Transverse colon (tissue), 4 donors: ENCODE data around the gene KIF16B.

ENCODE experiments used
- EP300 ChIP-seq: sonication (generic); formaldehyde crosslinking; IDR thresholded peaks from one replicate; pipeline ENCODE4 v1.6.1; 2017; ENCODE audit warnings: antibody characterized with exemption, low read depth
- POLR2A ChIP-seq: fragments of 450-650 bp; IDR thresholded peaks from one replicate; pipeline ENCODE4 v1.6.1; 2016; ENCODE audit warnings: antibody characterized with exemption, mild to moderate bottlenecking, moderate library complexity
- POLR2AphosphoS5 ChIP-seq, 3 donors: sonication (generic); formaldehyde crosslinking; IDR thresholded peaks; one replicate each; pipeline ENCODE4 v1.6.1; 2016; ENCODE audit warnings: antibody characterized with exemption in 3 of 3
- TF ChIP-seq, protein P1 (sequence below), 5 experiments: fragments of 200-600 bp in 3 of 5; fragments of 450-650 bp in 2 of 5; sonication (generic) in 3 of 5; IDR thresholded peaks; 1 replicate in 2 of 5; 2 replicates in 3 of 5; pipeline ENCODE4 v1.5.1; 2016 to 2017; ENCODE audit warnings: antibody characterized with exemption in 5 of 5, inconsistent platforms in 3 of 5, mild to moderate bottlenecking in 2 of 5, moderate library complexity in 1 of 5

DNA sequence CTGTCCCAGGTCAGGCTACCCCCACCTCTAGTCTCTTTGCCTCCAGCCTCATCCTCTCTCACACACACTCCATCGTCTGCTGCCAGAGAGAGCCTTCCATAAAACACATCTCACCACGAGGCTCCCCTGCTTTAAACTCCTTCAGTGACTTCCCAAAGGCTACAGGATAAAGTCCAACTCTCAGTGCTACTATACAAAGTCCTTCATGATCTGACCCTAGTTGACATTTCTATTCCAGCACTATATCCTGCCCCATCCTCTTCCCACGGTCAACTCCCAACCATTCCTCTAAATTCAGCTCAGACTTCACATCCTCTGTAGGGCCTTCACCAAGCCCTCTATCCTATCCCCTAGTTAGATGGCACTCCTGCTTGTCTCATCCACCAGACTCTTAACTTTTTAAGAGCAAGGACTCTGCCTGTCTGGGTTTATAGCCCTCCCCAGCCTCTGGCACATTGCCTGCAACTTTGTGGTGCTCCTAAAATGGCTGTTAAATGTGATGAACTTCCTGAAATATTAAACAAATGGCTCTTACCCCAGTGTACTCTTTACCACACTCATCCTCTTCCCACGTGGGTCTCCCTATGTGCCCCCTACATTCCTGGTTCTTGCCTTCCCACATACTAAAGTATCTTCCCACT is 36.1 kb downstream of the KIF16B start:
- TF ChIP-seq POLR2A (no peak), EP300 (no peak), POLR2AphosphoS5 (IDR thresholded peaks at IDR 0.05) (no peak)
- TF ChIP-seq, protein P1, sequence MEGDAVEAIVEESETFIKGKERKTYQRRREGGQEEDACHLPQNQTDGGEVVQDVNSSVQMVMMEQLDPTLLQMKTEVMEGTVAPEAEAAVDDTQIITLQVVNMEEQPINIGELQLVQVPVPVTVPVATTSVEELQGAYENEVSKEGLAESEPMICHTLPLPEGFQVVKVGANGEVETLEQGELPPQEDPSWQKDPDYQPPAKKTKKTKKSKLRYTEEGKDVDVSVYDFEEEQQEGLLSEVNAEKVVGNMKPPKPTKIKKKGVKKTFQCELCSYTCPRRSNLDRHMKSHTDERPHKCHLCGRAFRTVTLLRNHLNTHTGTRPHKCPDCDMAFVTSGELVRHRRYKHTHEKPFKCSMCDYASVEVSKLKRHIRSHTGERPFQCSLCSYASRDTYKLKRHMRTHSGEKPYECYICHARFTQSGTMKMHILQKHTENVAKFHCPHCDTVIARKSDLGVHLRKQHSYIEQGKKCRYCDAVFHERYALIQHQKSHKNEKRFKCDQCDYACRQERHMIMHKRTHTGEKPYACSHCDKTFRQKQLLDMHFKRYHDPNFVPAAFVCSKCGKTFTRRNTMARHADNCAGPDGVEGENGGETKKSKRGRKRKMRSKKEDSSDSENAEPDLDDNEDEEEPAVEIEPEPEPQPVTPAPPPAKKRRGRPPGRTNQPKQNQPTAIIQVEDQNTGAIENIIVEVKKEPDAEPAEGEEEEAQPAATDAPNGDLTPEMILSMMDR (IDR thresholded peaks at IDR 0.05): no peak
